Left lung (tissue), 10 donors: ENCODE measurements around the gene PDGFRB. TPM values are rescaled to one million over a fixed set of nuclear protein-coding genes. Genes with fewer than 3 reads are reported as not detected.

Experiments
- ATAC-seq: fragments of 200-7000 bp; cut with Tn5 transposase; one replicate; pipeline ENCODE4 v1.9.1; 2020; ENCODE audit warnings: moderate library complexity
- DNase-seq, 4 donors: peaks; one replicate each; pipeline ENCODE4 v3.0.0-alpha.2; 2013 to 2020
- H3K27ac ChIP-seq, 2 donors: fragments of 200-600 bp; sonication (generic) in 1 of 2; one replicate each; pipeline versions ENCODE4 v1.5.0 to v1.8.0; 2020 to 2021
- H3K27me3 ChIP-seq, 2 donors: fragments of 200-600 bp; sonication (generic) in 1 of 2; one replicate each; pipeline versions ENCODE4 v1.5.0 to v1.8.0; 2020 to 2021
- H3K36me3 ChIP-seq, 2 donors: fragments of 200-600 bp; sonication (generic) in 1 of 2; one replicate each; pipeline versions ENCODE4 v1.5.0 to v1.8.0; 2020 to 2021
- H3K4me1 ChIP-seq, 2 donors: fragments of 200-600 bp; one replicate each; pipeline ENCODE4 v1.8.0; 2021
- H3K4me3 ChIP-seq, 2 donors: fragments of 200-600 bp; sonication (generic) in 1 of 2; one replicate each; pipeline versions ENCODE4 v1.5.0 to v1.8.0; 2020 to 2021; ENCODE audit warnings: mild to moderate bottlenecking in 1 of 2
- H3K9me3 ChIP-seq, 2 donors: fragments of 200-600 bp; sonication (generic) in 1 of 2; one replicate each; pipeline versions ENCODE4 v1.5.0 to v1.8.0; 2020 to 2021
- intact Hi-C, 2 donors: fragments of 100-400 bp; cut with DNase I; formaldehyde crosslinking; loops; one replicate each; pipeline versions ENCODE4 v1.11.2 to v1.14.2; 2022
- polyA plus RNA-seq, 6 donors: library from polyadenylated mRNA; unstranded; fragments of 120-200 nt; gene quantifications; one replicate each; pipeline ENCODE4 v1.2.1, GENCODE V29; 2013; ENCODE audit not compliant: insufficient read length in 6 of 6
- total RNA-seq, 2 donors: library from RNA; stranded (reverse); fragmentation: NEBNext Ultra II Directional; extraction: Animal tissue kit (Norgen Biotek cat#: 25700); gene quantifications; one replicate each; pipeline ENCODE4 v1.2.1, GENCODE V29; 2021
- TF ChIP-seq, protein P1 (sequence below), 2 donors: fragments of 200-600 bp; sonication (generic) in 1 of 2; IDR thresholded peaks; one replicate each; pipeline versions ENCODE4 v1.5.0 to v1.8.0; 2021; ENCODE audit warnings: antibody characterized with exemption in 2 of 2
- donor health status: DM: no; HTN: yes; CAD: no.
- donor health status: DM: no; HTN: no; CAD: no.

PDGFRB gene
- total and polyA plus RNA-seq, 8 donors: 129 to 227 (median 214) TPM

DNA sequence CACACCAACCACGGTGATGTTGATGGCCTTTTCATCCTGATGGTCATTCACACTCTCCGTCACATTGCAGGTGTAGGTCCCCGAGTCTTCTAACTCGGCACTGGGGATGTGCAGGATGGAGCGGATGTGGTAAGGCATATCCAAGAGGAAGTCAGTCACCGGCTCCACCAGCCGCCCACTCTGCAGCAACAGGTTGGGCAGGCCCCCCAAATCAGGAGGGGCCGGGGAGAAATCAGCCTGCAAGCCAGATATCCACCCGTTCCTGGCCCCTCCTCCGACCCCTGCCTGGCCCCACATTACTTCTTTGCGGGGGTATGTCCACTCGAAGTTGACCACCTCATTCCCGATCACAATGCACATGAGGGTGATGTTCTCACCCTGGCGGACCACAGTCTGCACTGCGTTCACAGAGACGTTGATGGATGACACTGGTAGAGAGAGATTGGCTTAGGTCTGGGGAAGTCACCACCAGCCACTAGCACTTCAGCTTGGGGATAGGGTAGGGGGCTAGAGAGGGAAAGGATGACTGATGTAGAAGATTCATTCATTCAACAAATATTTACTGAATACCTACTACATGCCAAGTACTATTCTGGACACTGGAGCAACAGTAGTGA lies 22.0 kb downstream of the PDGFRB start:
- ATAC-seq (no peak), DNase-seq (no peak)
- H3K4me1 ChIP-seq: peaks cover 11 to 12% of the 10 kb centered on the region in 2 donors
- H3K27ac ChIP-seq: no peak overlapping the region
- TF ChIP-seq, protein P1, sequence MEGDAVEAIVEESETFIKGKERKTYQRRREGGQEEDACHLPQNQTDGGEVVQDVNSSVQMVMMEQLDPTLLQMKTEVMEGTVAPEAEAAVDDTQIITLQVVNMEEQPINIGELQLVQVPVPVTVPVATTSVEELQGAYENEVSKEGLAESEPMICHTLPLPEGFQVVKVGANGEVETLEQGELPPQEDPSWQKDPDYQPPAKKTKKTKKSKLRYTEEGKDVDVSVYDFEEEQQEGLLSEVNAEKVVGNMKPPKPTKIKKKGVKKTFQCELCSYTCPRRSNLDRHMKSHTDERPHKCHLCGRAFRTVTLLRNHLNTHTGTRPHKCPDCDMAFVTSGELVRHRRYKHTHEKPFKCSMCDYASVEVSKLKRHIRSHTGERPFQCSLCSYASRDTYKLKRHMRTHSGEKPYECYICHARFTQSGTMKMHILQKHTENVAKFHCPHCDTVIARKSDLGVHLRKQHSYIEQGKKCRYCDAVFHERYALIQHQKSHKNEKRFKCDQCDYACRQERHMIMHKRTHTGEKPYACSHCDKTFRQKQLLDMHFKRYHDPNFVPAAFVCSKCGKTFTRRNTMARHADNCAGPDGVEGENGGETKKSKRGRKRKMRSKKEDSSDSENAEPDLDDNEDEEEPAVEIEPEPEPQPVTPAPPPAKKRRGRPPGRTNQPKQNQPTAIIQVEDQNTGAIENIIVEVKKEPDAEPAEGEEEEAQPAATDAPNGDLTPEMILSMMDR (IDR thresholded peaks at IDR 0.05): no peak
- H3K4me3 ChIP-seq: no peak overlapping the region
- no peaks in the 10 kb centered on the region for H3K27me3 ChIP-seq
- no peaks in the 10 kb centered on the region for H3K36me3 ChIP-seq
- intact Hi-C loops: loop anchor here in 1 of 2 donors (2.0 kb wide), 1 partner anchor 81 kb away; no protein-coding TSS in a partner anchor
- H3K9me3 ChIP-seq: no peaks in the 10 kb centered on the region

DNA sequence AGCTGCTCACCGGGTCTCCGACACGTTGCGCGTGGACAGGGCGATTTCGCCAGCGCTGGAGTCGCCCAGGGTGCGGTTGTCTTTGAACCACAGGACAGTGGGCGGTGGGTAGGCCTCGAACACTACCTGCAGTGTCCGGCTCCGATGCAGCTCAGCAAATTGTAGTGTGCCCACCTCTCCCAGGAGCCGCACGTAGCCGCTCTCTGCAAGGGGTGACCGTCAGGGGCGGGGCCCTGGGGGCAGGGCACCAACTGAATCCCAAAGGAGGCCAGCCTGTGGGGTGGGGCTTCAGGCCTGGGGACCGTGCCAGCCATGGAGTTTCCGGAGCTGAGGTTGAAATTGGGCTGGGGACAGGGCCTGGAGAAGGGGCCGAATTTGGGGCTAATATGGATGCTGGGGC lies 22.9 kb downstream of the PDGFRB start:
- Histone ChIP-seq H3K27me3 (no peaks in the 10 kb centered on the region), H3K4me3 (no peak overlapping the region), H3K27ac (no peak overlapping the region), H3K36me3 (no peaks in the 10 kb centered on the region), H3K4me1 (peaks cover 11 to 12% of the 10 kb centered on the region in 2 donors), H3K9me3 (no peaks in the 10 kb centered on the region)
- intact Hi-C loops: loop anchor here in 1 of 2 donors (2.0 kb wide), 1 partner anchor 82 kb away; no protein-coding TSS in a partner anchor
- TF ChIP-seq, protein P1 (IDR thresholded peaks at IDR 0.05): no peak
- DNase-seq (no peak), ATAC-seq (no peak)

DNA sequence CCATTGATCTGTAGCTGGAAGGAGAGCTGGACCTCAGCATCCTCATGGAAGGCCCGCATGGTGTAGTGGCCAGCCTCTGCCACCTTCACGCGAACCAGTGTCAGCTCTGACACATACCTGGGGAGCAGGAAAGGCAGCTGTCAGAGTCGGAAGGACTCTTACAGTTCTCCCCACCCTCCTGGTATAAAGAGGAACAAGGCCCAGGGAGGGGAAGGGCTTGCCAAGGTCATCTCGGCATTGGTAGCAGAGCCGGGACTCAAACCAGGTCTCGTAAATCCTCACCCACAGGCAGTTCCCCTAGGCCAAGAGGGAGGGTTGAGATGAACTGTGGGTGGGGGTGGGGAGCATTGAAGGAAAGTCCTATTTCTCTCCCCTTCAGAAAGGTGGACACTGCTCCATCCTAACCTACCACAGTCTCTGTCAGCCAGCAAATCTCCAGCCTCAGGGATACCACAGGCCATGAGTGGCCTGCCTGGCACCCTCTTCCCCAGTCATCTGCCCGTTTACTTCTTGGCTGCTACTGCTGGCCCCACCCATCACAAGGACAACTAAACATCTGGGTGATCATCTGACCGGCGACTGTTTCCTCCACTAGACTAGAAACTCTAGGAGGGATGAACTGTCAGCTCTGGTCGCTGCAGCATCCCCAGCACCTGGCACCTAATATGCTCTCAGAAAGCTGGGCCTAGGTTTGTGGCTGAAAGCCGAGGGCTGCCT lies 23.5 kb downstream of the PDGFRB start:
- DNase-seq (no peak), ATAC-seq (no peak)
- H3K4me1 ChIP-seq: peaks cover 7 to 12% of the 10 kb centered on the region in 2 donors
- TF ChIP-seq, protein P1 (IDR thresholded peaks at IDR 0.05): no peak
- H3K36me3 ChIP-seq: no peaks in the 10 kb centered on the region
- intact Hi-C loops: loop anchor here in 1 of 2 donors (2.0 kb wide), 1 partner anchor 83 kb away; no protein-coding TSS in a partner anchor
- no peak overlapping the region for H3K27ac ChIP-seq
- no peaks in the 10 kb centered on the region for H3K9me3 ChIP-seq
- H3K27me3 ChIP-seq: no peaks in the 10 kb centered on the region
- no peak overlapping the region for H3K4me3 ChIP-seq

DNA sequence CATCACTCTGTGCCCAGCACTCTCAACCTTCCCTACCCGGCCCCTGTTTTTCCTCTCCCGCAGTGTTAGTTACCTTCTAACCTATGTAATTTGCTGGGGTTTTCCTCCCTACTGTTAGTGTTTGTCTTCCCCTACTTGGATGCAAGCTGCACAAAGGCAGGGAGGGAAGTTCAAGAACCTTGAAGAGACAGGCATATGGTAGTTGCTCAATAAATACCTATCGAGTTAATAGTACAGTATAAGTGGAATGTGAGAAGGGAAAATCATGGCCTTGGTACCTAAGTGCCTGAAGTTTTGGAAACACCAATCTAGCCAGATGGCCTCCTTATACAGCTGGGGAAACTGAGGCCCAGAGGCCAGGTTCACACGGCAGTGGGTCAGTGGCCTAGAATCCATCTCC lies 24.2 kb downstream of the PDGFRB start:
- ATAC-seq: no peak
- intact Hi-C loops: no loop called here
- H3K9me3 ChIP-seq: no peaks in the 10 kb centered on the region
- TF ChIP-seq, protein P1 (IDR thresholded peaks at IDR 0.05): no peak
- no peaks in the 10 kb centered on the region for H3K27me3 ChIP-seq
- no peak overlapping the region for H3K27ac ChIP-seq
- peak in 1 of 4 donors; percentile 2 for DNase-seq
- H3K4me3 ChIP-seq: no peak overlapping the region
- peaks cover 7 to 9% of the 10 kb centered on the region in 2 donors for H3K4me1 ChIP-seq
- no peaks in the 10 kb centered on the region for H3K36me3 ChIP-seq

DNA sequence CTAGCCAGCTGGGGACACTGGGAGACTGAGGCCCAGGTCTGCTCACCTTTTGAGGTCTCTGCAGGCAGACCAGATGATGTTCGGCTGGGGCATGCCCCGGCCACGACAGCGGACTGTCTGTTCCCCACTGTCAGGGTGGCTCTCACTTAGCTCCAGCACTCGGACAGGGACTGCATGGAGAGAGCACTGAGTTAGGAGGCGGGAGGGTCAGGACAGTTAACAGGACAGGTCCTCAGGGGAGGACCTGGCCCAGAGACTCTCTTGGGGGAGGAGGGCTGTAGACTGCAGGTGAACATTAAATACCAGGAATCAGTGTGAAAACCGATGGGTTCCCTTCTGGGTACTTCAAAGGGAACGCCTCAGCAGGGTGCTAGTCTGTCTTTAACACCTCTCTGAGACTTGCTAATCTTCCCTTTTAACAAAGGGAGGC lies 25.1 kb downstream of the PDGFRB start:
- H3K4me3 ChIP-seq: no peak overlapping the region
- no peaks in the 10 kb centered on the region for H3K9me3 ChIP-seq
- H3K4me1 ChIP-seq: peaks cover 7 to 9% of the 10 kb centered on the region in 2 donors
- peak in 1 of 4 donors; percentile 50 for DNase-seq
- intact Hi-C loops: no loop called here
- TF ChIP-seq, protein P1 (IDR thresholded peaks at IDR 0.05): no peak
- no peaks in the 10 kb centered on the region for H3K27me3 ChIP-seq
- H3K36me3 ChIP-seq: peaks cover 0 to 3% of the 10 kb centered on the region in 2 donors
- ATAC-seq: peak; percentile 5
- H3K27ac ChIP-seq: no peak overlapping the region
